Fibroblast of the aortic adventitia (primary cell): Measurements from ENCODE around the gene ETV3L. TPM values are rescaled to one million over a fixed set of nuclear protein-coding genes. Genes with fewer than 3 reads are reported as not detected.

Source experiments
- DNase-seq: peaks from one replicate; pipeline ENCODE4 v3.0.0-alpha.2; 2010; ENCODE audit warnings: low read depth
- H3K4me3 ChIP-seq: 2 replicates; pipeline ENCODE4 v1.5.1; 2011; ENCODE audit warnings: low read depth, mild to moderate bottlenecking, control low read depth, low read length, moderate library complexity
- total RNA-seq: library from RNA; depleted of rRNA; stranded (reverse); fragments of >200 nt; gene quantifications from 2 replicates; pipeline ENCODE4 v1.2.3, GENCODE V29; 2012; ENCODE audit warnings: low replicate concordance
- TF ChIP-seq, protein P1 (sequence below): IDR thresholded peaks from 2 replicates; pipeline ENCODE4 v1.5.1; 2011; ENCODE audit warnings: mild to moderate bottlenecking, low read length, control low read depth, inconsistent platforms; ENCODE audit not compliant: insufficient read depth

The ETV3L gene
- total RNA-seq: not detected in 2 replicates

DNA sequence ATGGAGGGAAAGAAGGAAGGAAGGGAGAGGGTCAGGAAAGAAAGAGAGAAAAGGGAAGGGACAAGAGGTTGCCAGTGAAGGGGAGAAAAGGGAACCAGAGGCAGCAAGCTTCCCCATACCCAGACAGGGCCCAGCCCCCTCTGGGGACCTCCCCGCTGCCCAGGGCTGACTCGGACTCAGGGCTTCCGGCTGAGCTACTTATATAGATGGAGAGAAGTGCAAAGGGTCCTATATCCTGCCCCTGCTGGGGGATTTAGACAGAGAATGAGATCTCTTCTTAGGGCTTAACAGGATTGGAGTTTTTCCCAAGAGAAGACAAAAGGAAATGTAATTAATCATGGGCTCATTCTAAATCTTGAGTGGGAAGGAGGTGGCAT is at the start of gene ETV3L:
ETV3L (minus strand) TSS at position 176 of the 377 bp plus-strand sequence. CDS start 285 bp downstream, outside the sequence.
- DNase-seq: no peak
- H3K4me3 ChIP-seq: no peak within 1 kb of the TSS
- TF ChIP-seq, protein P1, sequence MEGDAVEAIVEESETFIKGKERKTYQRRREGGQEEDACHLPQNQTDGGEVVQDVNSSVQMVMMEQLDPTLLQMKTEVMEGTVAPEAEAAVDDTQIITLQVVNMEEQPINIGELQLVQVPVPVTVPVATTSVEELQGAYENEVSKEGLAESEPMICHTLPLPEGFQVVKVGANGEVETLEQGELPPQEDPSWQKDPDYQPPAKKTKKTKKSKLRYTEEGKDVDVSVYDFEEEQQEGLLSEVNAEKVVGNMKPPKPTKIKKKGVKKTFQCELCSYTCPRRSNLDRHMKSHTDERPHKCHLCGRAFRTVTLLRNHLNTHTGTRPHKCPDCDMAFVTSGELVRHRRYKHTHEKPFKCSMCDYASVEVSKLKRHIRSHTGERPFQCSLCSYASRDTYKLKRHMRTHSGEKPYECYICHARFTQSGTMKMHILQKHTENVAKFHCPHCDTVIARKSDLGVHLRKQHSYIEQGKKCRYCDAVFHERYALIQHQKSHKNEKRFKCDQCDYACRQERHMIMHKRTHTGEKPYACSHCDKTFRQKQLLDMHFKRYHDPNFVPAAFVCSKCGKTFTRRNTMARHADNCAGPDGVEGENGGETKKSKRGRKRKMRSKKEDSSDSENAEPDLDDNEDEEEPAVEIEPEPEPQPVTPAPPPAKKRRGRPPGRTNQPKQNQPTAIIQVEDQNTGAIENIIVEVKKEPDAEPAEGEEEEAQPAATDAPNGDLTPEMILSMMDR: no peak

DNA sequence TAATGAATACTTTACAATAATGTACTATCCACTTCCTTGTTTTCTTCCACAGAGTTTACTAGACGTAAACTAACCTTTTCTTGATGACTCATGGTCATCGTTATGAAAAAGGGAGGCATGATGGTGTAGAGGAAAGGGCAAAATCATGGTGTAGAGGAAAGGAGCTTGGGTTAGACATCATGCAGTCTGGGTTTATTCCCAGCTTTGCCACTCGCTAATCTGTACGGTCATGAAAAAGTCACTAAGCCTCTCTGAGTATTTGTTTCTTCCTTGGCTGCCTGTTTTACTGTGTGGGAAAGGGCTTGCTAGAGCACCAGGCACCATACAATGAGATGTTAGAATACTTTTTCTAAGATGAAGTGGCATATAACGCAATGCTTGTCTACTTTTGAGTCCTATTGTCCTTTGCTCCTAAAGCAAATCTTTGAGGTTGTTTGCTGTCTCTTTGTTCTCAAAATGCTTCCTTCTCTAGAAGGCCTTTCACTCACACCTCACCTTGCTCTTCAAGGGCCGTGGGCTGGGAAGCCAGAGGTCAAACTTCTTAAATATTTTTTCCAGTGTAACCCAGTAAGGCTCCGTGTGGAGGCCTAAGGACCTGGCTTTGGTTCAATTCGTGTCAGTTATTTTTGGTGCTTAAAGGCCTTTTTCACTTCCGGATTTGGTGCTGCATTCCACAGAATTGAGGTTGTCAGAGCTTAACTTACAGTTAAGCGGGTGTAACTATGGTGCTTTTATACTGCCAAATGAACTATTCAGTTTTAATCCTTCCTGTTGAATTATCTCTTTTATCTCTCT is 48.5 kb upstream of the ETV3L start:
- TF ChIP-seq, protein P1: no peak
- H3K4me3 ChIP-seq: no peak overlapping the region
- peak; percentile 36 for DNase-seq

DNA sequence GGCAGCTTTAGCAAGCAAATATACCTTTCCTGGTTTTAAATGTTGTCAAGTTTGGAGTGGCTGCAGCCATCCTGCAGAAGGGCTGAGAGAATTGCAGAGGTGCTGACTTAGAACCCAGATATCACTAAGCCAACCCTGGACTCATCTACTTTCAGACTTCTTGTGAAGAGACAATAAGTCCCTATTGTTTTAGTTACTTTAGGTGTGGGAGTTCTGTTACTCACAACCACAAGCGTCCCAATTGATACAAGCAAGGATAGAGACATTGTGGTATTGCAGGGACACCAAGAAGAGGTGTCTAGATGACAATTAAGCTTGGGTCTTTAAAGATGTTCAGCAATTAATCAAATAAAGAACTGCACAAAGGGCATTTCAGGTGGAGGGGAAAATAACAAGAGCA is 47.4 kb upstream of the ETV3L start:
- no peak for DNase-seq
- TF ChIP-seq, protein P1: no peak
- no peak overlapping the region for H3K4me3 ChIP-seq

DNA sequence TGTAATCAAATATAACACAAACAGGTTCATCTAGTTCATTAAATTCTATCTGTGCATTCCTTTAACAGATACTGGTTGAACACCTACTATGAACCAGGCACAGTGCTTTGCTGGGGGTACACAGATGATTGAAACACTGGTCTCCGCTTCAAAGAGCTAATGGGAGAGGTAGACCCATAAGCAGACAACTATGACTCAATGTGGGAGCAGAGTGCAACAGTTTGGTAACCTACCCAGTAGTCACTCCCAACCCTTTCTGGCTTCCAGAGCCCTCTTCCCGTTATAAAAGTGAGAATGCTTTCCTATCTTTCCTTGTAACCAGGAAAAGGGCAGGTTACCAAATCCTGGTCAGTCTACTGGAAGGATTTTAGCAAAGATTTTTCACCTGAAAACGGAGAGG is 46.6 kb upstream of the ETV3L start:
- DNase-seq: no peak
- TF ChIP-seq, protein P1: no peak
- H3K4me3 ChIP-seq: no peak overlapping the region

DNA sequence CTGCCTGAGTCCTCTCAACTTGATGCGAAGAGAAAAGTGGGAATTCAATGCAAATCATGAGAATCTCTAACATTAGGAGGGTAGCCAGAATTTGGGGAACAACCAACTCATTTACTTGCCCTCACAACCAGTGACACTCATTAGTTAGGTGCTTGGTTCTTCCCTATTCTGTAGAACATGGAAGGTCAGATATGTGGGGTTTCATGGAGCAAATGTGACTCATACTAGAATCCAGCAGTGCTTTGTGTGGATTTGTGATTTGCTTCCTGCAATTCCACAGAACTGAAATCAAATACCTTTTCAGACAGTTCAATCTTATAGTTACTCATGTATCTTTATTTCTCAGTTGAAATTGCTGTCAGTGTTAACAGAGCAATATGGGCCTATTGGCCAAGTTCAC is 45.5 kb upstream of the ETV3L start:
- DNase-seq: no peak
- TF ChIP-seq, protein P1: no peak
- H3K4me3 ChIP-seq: no peak overlapping the region

DNA sequence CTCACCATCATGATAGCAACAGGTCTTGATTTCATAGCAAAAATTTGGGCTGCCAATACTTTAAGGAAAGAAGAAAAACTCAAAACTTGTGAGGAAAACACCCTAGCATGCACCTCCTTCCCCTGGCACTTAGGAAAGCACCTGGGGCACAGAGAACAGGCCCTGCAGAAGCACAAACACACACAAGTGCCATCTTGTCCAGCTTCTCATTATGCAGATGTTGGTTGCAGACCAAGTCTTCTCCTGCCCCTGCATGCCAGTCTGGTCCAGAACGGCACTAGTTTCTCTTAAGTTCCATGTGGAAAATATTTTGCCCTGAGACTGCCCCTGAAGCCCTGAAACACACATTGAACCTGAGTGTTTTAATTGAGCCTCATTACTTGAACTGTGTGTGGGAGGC is 44.9 kb upstream of the ETV3L start:
- DNase-seq: no peak
- TF ChIP-seq, protein P1: no peak
- H3K4me3 ChIP-seq: no peak overlapping the region
